ENCODE results near the gene CALCB.
"Not testable (repeated sequence)": the region's sequence is repeated elsewhere in the genome, so short reads cannot be mapped to it uniquely, and the experiment has no call there.

The CALCB gene

GRCh38 chr11:15073361-15074205, at the start of gene CALCB:
TSS of gene CALCB (plus strand) at chr11:15073593. CDS start at chr11:15074719, 1,126 bp downstream.
- no peak for DNase-seq

GRCh38 chr11:15027011-15027410, 46.4 kb upstream of the CALCB start:
- DNase-seq: no peak

GRCh38 chr11:15027956-15028355, 45.4 kb upstream of the CALCB start:
- no peak for DNase-seq

- no peak for DNase-seq
These were observed 45.0 kb upstream of the CALCB start for GRCh38 chr11:15028379-15028778.

- DNase-seq: not testable (repeated sequence)
These were observed 41.4 kb upstream of the CALCB start for GRCh38 chr11:15031945-15032344.

- no peak for DNase-seq
These were observed 38.6 kb upstream of the CALCB start for GRCh38 chr11:15034687-15035267.

- DNase-seq: no peak
These were observed 38.1 kb upstream of the CALCB start for GRCh38 chr11:15035283-15035682.

- no peak for DNase-seq
These were observed 34.4 kb upstream of the CALCB start for GRCh38 chr11:15038963-15039362.

GRCh38 chr11:15045209-15045608, 28.2 kb upstream of the CALCB start:
- DNase-seq: no peak

- no peak for DNase-seq
These were observed 27.5 kb upstream of the CALCB start for GRCh38 chr11:15045891-15046290.

- DNase-seq: not testable (repeated sequence)
These were observed 26.7 kb upstream of the CALCB start for GRCh38 chr11:15046673-15047072.

- no peak for DNase-seq
These were observed 24.8 kb upstream of the CALCB start for GRCh38 chr11:15048616-15049015.

GRCh38 chr11:15053191-15053685, 20.2 kb upstream of the CALCB start:
- DNase-seq: no peak

- DNase-seq: no peak
These were observed 17.6 kb upstream of the CALCB start for GRCh38 chr11:15055620-15056356.

GRCh38 chr11:15057329-15057728, 16.1 kb upstream of the CALCB start:
- peak; percentile 74 for DNase-seq

- DNase-seq: no peak
These were observed 14.1 kb upstream of the CALCB start for GRCh38 chr11:15059132-15059915.

GRCh38 chr11:15062599-15062998, 10.8 kb upstream of the CALCB start:
- no peak for DNase-seq

- DNase-seq: not testable (repeated sequence)
These were observed 3.6 kb upstream of the CALCB start for GRCh38 chr11:15069751-15070150.

GRCh38 chr11:15071556-15072255, 1.7 kb upstream of the CALCB start:
- no peak for DNase-seq

GRCh38 chr11:15072551-15073143, 746 bp upstream of the CALCB start:
- no peak for DNase-seq
